NT2/D1 (cell line): Measurements from ENCODE around the gene RAB34.

Experiments used
- DNase-seq: peaks from one replicate; pipeline ENCODE4 v3.0.0-alpha.2; 2011; ENCODE audit warnings: low read depth, low spot score
- H3K27me3 ChIP-seq: 2 replicates; pipeline ENCODE4 v1.6.0; 2011; ENCODE audit warnings: mild to moderate bottlenecking; ENCODE audit not compliant: insufficient read length, insufficient read depth
- H3K36me3 ChIP-seq: 2 replicates; pipeline ENCODE4 v1.6.1; 2011; ENCODE audit warnings: mild to moderate bottlenecking, low read length, mixed read lengths; ENCODE audit not compliant: insufficient read depth, insufficient read length
- H3K4me1 ChIP-seq: 2 replicates; pipeline ENCODE4 v1.5.1; 2011; ENCODE audit not compliant: insufficient read depth, insufficient read length
- H3K4me3 ChIP-seq: 2 replicates; pipeline ENCODE4 v1.5.1; 2011; ENCODE audit warnings: low read depth; ENCODE audit not compliant: insufficient read length
- H3K9ac ChIP-seq: 2 replicates; pipeline ENCODE4 v1.6.0; 2011; ENCODE audit warnings: low read depth; ENCODE audit not compliant: insufficient read length
- H3K9me3 ChIP-seq: 2 replicates; pipeline ENCODE4 v1.5.1; 2011; ENCODE audit warnings: mild to moderate bottlenecking, low read length; ENCODE audit not compliant: insufficient read depth
- SUZ12 ChIP-seq: IDR thresholded peaks from 2 replicates; pipeline ENCODE4 v1.6.1; 2011; ENCODE audit not compliant: insufficient read length, insufficient read depth; ENCODE audit errors: extremely low read depth
- YY1 ChIP-seq: IDR thresholded peaks from 2 replicates; pipeline ENCODE4 v1.6.1; 2011; ENCODE audit not compliant: insufficient read length, insufficient read depth
- ZNF274 ChIP-seq: IDR thresholded peaks from 2 replicates; pipeline ENCODE4 v1.6.1; 2011; ENCODE audit warnings: mild to moderate bottlenecking, low read depth, low read length

The RAB34 gene

DNA sequence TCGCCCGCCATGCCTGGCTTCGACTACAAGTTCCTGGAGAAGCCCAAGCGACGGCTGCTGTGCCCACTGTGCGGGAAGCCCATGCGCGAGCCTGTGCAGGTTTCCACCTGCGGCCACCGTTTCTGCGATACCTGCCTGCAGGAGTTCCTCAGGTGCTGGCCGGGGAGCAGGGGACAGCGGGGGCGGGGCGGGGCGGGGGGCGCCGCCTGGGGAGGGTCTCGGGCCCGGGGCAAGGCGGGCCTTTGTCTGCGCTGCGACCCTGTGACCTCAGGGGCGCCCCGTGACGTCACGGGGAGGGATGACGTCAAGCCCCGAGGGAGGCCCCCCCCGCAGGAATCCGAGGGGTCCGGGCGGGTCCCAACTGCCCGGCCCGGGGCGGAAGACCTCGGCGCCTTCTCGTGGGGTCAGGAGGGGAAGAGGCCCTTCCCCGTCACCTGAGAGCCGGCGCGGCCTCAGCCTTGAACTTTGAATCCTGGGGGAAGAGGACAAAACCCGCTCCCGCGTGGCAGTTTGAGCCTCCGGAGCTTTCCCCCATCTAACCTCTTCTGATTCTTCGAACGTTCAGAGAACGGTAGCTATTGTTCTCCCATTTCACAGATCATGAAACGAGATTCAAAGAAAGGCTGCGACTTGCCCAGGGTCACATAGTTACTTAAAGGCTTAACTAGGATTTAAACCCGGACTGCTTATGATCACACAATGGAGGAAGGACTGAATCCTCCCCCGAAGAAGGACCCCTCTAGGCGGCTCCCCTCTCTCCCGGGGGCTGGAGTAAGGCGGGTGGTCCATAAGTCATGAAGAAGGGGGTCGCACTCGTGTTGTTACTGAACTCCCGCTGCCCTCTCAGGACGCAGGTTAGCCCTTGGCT is 26.7 kb upstream of the RAB34 start:
- peak overlapping the region; percentile 97 for H3K9ac ChIP-seq
- peaks cover 17% of the 10 kb centered on the region for H3K4me1 ChIP-seq
- no peaks in the 10 kb centered on the region for H3K9me3 ChIP-seq
- peak overlapping the region; percentile 81 for H3K4me3 ChIP-seq
- no peak for DNase-seq
- TF ChIP-seq YY1 (no peak), SUZ12 (no peak), ZNF274 (no peak)
- H3K36me3 ChIP-seq: peaks cover 54% of the 10 kb centered on the region
- no peaks in the 10 kb centered on the region for H3K27me3 ChIP-seq

DNA sequence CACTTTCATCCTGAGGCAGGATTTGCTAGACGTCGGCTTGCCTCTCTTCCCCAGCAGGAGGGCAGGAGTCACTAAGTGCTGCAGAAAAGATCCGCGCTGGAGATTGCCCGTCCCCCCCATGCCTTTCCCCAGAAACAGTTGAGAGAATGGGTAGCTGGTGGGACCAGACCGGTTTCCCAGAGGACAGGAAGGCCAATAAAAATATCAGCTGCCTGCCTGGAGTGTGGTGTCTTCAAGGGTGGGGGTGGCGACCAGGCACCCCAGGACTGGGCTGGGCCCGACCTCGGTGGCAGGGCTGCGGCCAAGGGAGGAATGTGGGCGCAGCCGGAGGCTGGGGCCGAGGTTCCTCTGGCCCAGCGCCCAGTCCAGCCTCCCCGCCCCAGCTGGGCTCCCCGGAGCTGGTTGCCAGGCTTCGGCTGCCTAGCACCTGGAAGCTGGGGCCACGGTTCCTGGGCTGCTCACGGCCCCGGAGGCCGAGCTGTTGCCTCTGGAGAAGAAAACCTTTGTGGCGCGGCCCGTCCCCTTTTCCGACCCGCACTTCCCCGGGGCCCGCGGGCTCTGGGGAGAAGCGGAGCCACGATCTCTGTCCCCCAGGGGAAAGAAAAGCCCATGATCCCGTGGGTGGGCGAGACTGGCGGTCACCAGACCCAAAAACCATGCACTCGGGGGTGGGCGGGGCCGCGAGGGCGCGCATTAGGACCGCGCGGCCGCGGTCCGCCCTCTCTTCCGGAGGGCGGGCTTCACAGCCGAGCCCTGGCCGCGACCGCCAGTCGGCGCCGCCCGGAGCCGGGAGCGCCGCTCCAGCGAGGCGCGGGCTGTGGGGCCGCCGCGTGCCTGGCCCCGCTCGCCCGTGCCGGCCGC is 25.8 kb upstream of the RAB34 start, which contains the start of gene TRAF4:
Gene TRAF4, plus strand, starts transcription at position 769 of the 861 bp plus-strand sequence. CDS start 102 bp downstream, outside the sequence.
- Histone ChIP-seq H3K27me3 (no peaks in the 10 kb centered on the region), H3K9ac (peak within 1 kb of the TSS; percentile 97), H3K4me3 (peak within 1 kb of the TSS; percentile 81), H3K4me1 (peaks cover 19% of the 10 kb centered on the region), H3K36me3 (peaks cover 53% of the 10 kb centered on the region), H3K9me3 (no peaks in the 10 kb centered on the region)
- no peak for TF ChIP-seq YY1
- no peak for TF ChIP-seq ZNF274
- DNase-seq: peak; percentile 69

DNA sequence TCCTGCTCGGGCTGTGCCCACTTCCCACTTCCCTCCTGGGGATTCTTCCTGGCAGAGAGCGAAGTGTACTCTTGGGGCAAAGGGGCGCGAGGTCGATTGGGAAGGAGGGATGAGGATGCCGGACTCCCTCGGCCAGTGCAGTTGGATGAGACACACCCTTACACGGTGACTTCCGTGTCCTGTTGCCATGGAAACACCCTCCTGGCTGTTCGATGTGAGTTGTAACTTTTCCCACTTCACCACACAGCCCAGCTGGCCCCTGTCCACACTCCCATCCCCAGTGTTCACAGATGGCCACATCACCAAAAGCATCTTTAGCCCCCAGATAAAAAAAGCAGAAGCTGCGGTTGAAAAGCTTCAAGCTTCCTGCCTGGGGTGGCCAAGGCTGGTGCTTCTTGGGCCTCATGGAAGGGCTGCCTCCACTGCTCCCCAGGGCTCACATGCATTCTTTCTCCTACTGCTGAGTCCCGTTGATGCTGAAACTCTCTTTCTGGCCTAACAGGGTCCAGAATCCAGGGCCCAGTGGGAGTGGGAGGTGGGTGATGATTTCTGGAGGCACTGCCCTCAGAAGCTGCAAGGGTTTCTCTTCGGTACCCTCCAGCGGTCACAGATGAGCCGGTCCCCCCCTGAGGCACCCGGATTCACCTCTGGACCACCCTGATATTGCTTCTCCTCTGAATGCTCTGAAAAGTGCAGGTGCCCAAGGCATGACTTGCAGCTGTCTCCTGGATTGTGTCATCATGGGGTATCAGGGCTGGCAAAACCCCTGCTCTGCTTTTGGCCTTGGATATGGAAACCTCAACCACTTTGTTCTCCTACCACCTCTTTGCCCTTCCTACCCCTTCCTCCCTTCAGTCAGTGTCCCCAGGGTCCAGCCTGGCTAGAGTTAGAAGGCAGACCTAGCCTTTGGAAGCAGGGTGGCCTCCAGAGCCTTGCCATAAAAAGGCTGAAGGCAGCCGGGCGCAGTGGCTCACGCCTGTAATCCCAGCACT is 24.0 kb upstream of the RAB34 start:
- Histone ChIP-seq H3K27me3 (no peaks in the 10 kb centered on the region), H3K36me3 (peaks cover 47% of the 10 kb centered on the region), H3K4me3 (no peak overlapping the region), H3K9ac (no peak overlapping the region), H3K4me1 (peaks cover 10% of the 10 kb centered on the region), H3K9me3 (no peaks in the 10 kb centered on the region)
- TF ChIP-seq ZNF274 (no peak), YY1 (no peak), SUZ12 (no peak)
- DNase-seq: no peak

- no peaks in the 10 kb centered on the region for H3K9me3 ChIP-seq
- no peak for DNase-seq
- no peak for TF ChIP-seq ZNF274
- H3K27me3 ChIP-seq: no peaks in the 10 kb centered on the region
- H3K4me1 ChIP-seq: peaks cover 2% of the 10 kb centered on the region
- no peak overlapping the region for H3K9ac ChIP-seq
- no peak overlapping the region for H3K4me3 ChIP-seq
- peaks cover 37% of the 10 kb centered on the region for H3K36me3 ChIP-seq
These were observed 23.0 kb upstream of the RAB34 start for GRCh38 chr17:28740406-28741357.

GRCh38 chr17:28738680-28739384 is 21.2 kb upstream of the RAB34 start:
- H3K27me3 ChIP-seq: no peaks in the 10 kb centered on the region
- peaks cover 2% of the 10 kb centered on the region for H3K4me1 ChIP-seq
- DNase-seq: no peak
- no peak overlapping the region for H3K9ac ChIP-seq
- H3K9me3 ChIP-seq: no peaks in the 10 kb centered on the region
- peaks cover 37% of the 10 kb centered on the region for H3K36me3 ChIP-seq
- no peak for TF ChIP-seq SUZ12
- TF ChIP-seq YY1: no peak
- no peak for TF ChIP-seq ZNF274
- no peak overlapping the region for H3K4me3 ChIP-seq
